A549 (cell line): ENCODE data around the gene RXRA. TPM values are rescaled to one million over a fixed set of nuclear protein-coding genes. Genes with fewer than 3 reads are reported as not detected.

ENCODE experiments used
- ATAC-seq, 2 experiments: fragments of 200-7000 bp in 1 of 2; fragments of >200 bp in 1 of 2; cut with Nextera tagmentation in 1 of 2; cut with Tn5 transposase in 1 of 2; 3 replicates each; pipeline versions ENCODE4 v1.8.0 to v1.9.1; 2018 to 2020; ENCODE audit warnings: mild to moderate bottlenecking in 1 of 2, moderate library complexity in 1 of 2
- CTCF ChIA-PET: fragments of 300-600 bp; sonication (Branson Sonifier 250); formaldehyde crosslinking; extraction: SDS; loops from one replicate; lab custom pipeline; 2021; ENCODE audit warnings: antibody characterized with exemption, inconsistent platforms; lab: Yijun Ruan, JAX
- POLR2A ChIA-PET: fragments of 350-600 bp; formaldehyde crosslinking; extraction: SDS; loops from one replicate; lab custom pipeline; 2021; ENCODE audit warnings: antibody characterized with exemption, inconsistent platforms; lab: Yijun Ruan, JAX
- DNase-seq, 2 experiments: peaks; one replicate each; pipeline versions ENCODE4 v3.0.0 to v3.0.0-alpha.2; 2011 to 2016; ENCODE audit warnings: low read depth in 1 of 2, low spot score in 1 of 2
- FAIRE-seq: peaks from 2 replicates; lab custom pipeline; 2011; peaks lifted over from hg19 to GRCh38; lab: Jason Lieb, UNC
- H3K27ac ChIP-seq, 2 experiments: fragments of >200 bp; sonication (Bioruptor Twin); formaldehyde crosslinking; 3 replicates each; pipeline ENCODE4 v1.5.1; 2016 to 2017
- H3K4me1 ChIP-seq: fragments of >200 bp; sonication (Bioruptor Twin); formaldehyde crosslinking; 3 replicates; pipeline ENCODE4 v1.6.1; 2016
- H3K4me2 ChIP-seq: fragments of >200 bp; sonication (Bioruptor Twin); formaldehyde crosslinking; 3 replicates; pipeline ENCODE4 v1.6.1; 2016
- H3K4me3 ChIP-seq: fragments of >200 bp; sonication (Bioruptor Twin); formaldehyde crosslinking; 3 replicates; pipeline ENCODE4 v1.5.1; 2016
- H3K9me3 ChIP-seq: fragments of >200 bp; sonication (Bioruptor Twin); formaldehyde crosslinking; 3 replicates; pipeline ENCODE4 v1.6.1; 2016
- CBX2 ChIP-seq: fragments of 200-600 bp; sonication (generic); IDR thresholded peaks from 2 replicates; pipeline ENCODE4 v1.6.1; 2016; ENCODE audit warnings: low read depth, mild to moderate bottlenecking, borderline replicate concordance
- EHF ChIP-seq: fragments of 250-450 bp; sonication (Bioruptor Pico); IDR thresholded peaks from 2 replicates; pipeline ENCODE4 v1.5.0; 2020; ENCODE audit warnings: mild to moderate bottlenecking
- EP300 ChIP-seq, 2 experiments: fragments of >200 bp; sonication (Bioruptor Twin); formaldehyde crosslinking; IDR thresholded peaks; 2 replicates in 1 of 2; 3 replicates in 1 of 2; pipeline ENCODE4 v1.6.1; 2016 to 2017
- FOSB ChIP-seq: fragments of 250-450 bp; sonication (Bioruptor Pico); IDR thresholded peaks from 2 replicates; pipeline ENCODE4 v1.5.0; 2020; ENCODE audit warnings: mild to moderate bottlenecking, moderate library complexity
- FOXS1 ChIP-seq: fragments of 250-450 bp; sonication (Bioruptor Pico); IDR thresholded peaks from 2 replicates; pipeline ENCODE4 v1.5.0; 2020; ENCODE audit warnings: mild to moderate bottlenecking, moderate library complexity
- HEYL ChIP-seq: fragments of 250-450 bp; sonication (Bioruptor Pico); IDR thresholded peaks from 2 replicates; pipeline ENCODE4 v1.8.0; 2021; ENCODE audit warnings: mild to moderate bottlenecking, moderate library complexity
- HOXA7 ChIP-seq: fragments of 250-450 bp; sonication (Bioruptor Pico); IDR thresholded peaks from 2 replicates; pipeline ENCODE4 v1.5.0; 2020; ENCODE audit warnings: mild to moderate bottlenecking, moderate library complexity
- HOXB13 ChIP-seq: fragments of 250-450 bp; sonication (Bioruptor Pico); IDR thresholded peaks from 2 replicates; pipeline ENCODE4 v1.5.0; 2020; ENCODE audit warnings: low read depth, mild to moderate bottlenecking, moderate library complexity
- HOXB5 ChIP-seq: fragments of 250-450 bp; sonication (Bioruptor Pico); IDR thresholded peaks from 2 replicates; pipeline ENCODE4 v1.5.0; 2020; ENCODE audit warnings: mild to moderate bottlenecking, moderate library complexity
- JUNB ChIP-seq: fragments of >200 bp; sonication (Bioruptor Twin); formaldehyde crosslinking; IDR thresholded peaks from 2 replicates; pipeline ENCODE4 v1.6.1; 2016
- KDM5A ChIP-seq: fragments of 200-600 bp; sonication (generic); IDR thresholded peaks from 2 replicates; pipeline ENCODE4 v1.6.1; 2016; ENCODE audit warnings: antibody characterized with exemption, mild to moderate bottlenecking
- MYC ChIP-seq: IDR thresholded peaks from 2 replicates; pipeline ENCODE4 v1.6.1; 2012; ENCODE audit warnings: mild to moderate bottlenecking, inconsistent platforms, low read length, improper control_type of control experiment, borderline replicate concordance
- PHF8 ChIP-seq: fragments of 200-600 bp; sonication (generic); IDR thresholded peaks from 2 replicates; pipeline ENCODE4 v1.6.1; 2016; ENCODE audit warnings: low read depth, mild to moderate bottlenecking, antibody characterized with exemption, moderate library complexity, borderline replicate concordance
- POLR2A ChIP-seq: IDR thresholded peaks from 2 replicates; pipeline ENCODE4 v1.6.1; 2012; ENCODE audit warnings: mild to moderate bottlenecking, low read length
- RAD21 ChIP-seq, 2 experiments: fragments of >200 bp in 1 of 2; sonication (Bioruptor Twin) in 1 of 2; formaldehyde crosslinking in 1 of 2; IDR thresholded peaks in 1 of 2; conservative IDR thresholded peaks in 1 of 2; 2 replicates in 1 of 2; 3 replicates in 1 of 2; pipeline ENCODE4 v1.6.1; 2012 to 2018; ENCODE audit warnings: inconsistent platforms in 1 of 2
- RARB ChIP-seq: fragments of 250-450 bp; sonication (Bioruptor Pico); IDR thresholded peaks from 2 replicates; pipeline ENCODE4 v1.8.0; 2021; ENCODE audit warnings: mild to moderate bottlenecking, moderate library complexity
- RNF2 ChIP-seq: fragments of 200-600 bp; sonication (generic); IDR thresholded peaks from 2 replicates; pipeline ENCODE4 v1.6.1; 2016; ENCODE audit warnings: low read depth, mild to moderate bottlenecking, antibody characterized with exemption, moderate library complexity, borderline replicate concordance
- SREBF2 ChIP-seq: fragments of 450-650 bp; IDR thresholded peaks from 2 replicates; pipeline ENCODE4 v1.6.1; 2014; ENCODE audit warnings: mild to moderate bottlenecking, moderate library complexity
- TFCP2L1 ChIP-seq: fragments of 250-450 bp; sonication (Bioruptor Pico); IDR thresholded peaks from 2 replicates; pipeline ENCODE4 v1.5.0; 2021; ENCODE audit warnings: mild to moderate bottlenecking
- TP53 ChIP-seq: fragments of 250-450 bp; sonication (Bioruptor Pico); IDR thresholded peaks from 2 replicates; pipeline ENCODE4 v1.5.0; 2021; ENCODE audit warnings: mild to moderate bottlenecking, moderate library complexity
- ZC3H11A ChIP-seq: fragments of 450-650 bp; IDR thresholded peaks from 2 replicates; pipeline ENCODE4 v1.6.1; 2014; ENCODE audit warnings: antibody characterized with exemption, mild to moderate bottlenecking
- WGBS: methylation state at CpG from one replicate; pipeline ENCODE4 v1.1.6; 2017; ENCODE audit errors: missing lambda C conversion rate; 5-methylcytosine and 5-hydroxymethylcytosine counted together
- polyA plus RNA-seq, 4 experiments: library from polyadenylated mRNA; depleted of rRNA in 3 of 4; stranded (reverse); fragments of >200 nt; fragmentation: RNase III in 1 of 4; extraction: RNeasy Plus Mini Kit Qiagen cat#74134 plus additional on column Dnase treatment in 1 of 4; gene quantifications; 2 replicates in 3 of 4; 3 replicates in 1 of 4; pipeline ENCODE4 v1.2.3, GENCODE V29; 2011 to 2017
- TF ChIP-seq, protein P1 (sequence below): fragments of >200 bp; sonication (Bioruptor Twin); formaldehyde crosslinking; IDR thresholded peaks from 2 replicates; pipeline ENCODE4 v1.6.1; 2016
- TF ChIP-seq, protein P2 (sequence below): fragments of 150-350 bp; IDR thresholded peaks from 2 replicates; pipeline ENCODE4 v1.6.1; 2014; ENCODE audit warnings: low read depth, mild to moderate bottlenecking, low read length
- TF ChIP-seq, protein P3 (sequence below): fragments of 250-450 bp; sonication (Bioruptor Pico); IDR thresholded peaks from 2 replicates; pipeline ENCODE4 v1.5.0; 2021; ENCODE audit warnings: mild to moderate bottlenecking, moderate library complexity, borderline replicate concordance
- TF ChIP-seq, protein P4 (sequence below): fragments of >200 bp; sonication (Bioruptor Twin); formaldehyde crosslinking; IDR thresholded peaks from 3 replicates; pipeline ENCODE4 v1.6.1; 2016
- TF ChIP-seq, protein P5 (sequence below): IDR thresholded peaks from 2 replicates; pipeline ENCODE4 v1.6.1; 2012
- TF ChIP-seq, protein P6 (sequence below): IDR thresholded peaks from 2 replicates; pipeline ENCODE4 v1.6.1; 2012; ENCODE audit warnings: low read depth, borderline replicate concordance
- TF ChIP-seq, protein P7 (sequence below): fragments of 250-450 bp; sonication (Bioruptor Pico); IDR thresholded peaks from 2 replicates; pipeline ENCODE4 v1.5.0; 2020; ENCODE audit warnings: low read depth, mild to moderate bottlenecking, moderate library complexity

Gene RXRA
- polyA plus RNA-seq, 2 of the 4 experiments (the other 2 are of a cell fraction): 6.6 to 23.9 TPM

DNA sequence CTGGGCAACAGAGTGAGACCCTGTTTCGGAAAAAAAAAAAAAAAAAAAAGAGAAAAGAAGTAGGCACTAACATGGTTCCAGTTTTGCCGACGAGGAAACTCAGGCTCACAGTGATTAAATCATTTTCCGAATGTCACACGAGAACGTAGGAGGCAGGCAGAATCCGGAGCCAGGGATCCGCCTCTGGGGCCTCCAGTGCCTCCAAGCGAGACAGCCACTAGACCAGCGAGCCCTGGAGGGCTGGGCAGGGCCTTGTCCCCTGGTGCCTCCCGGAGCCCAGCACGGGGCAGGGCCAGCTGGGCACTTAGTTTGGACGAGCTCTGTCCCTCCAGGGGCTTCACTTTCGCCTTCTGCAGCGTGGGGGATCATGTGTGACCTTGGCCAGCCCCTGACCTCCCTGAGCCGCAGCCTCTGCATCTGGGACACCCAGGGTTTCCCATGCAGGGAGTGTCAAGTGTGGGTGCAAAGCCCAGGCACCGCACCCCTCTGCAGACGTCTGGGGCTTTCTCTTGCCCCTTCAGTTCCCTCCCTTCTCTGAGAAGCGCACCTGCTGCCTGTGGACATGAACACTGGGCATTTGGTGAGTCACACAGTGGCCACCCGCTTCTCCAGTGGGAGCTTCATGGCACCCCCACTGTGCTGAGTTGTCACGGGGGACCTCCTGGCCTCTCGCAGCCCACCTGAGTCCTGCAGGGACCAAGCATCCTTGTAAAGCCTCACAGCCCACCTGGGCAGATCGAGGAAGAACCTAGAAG, 80.3 kb downstream of the RXRA start (continued):
- TF ChIP-seq, protein P1, sequence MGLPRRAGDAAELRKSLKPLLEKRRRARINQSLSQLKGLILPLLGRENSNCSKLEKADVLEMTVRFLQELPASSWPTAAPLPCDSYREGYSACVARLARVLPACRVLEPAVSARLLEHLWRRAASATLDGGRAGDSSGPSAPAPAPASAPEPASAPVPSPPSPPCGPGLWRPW: no peak
- TF ChIP-seq KDM5A (no peak), CBX2 (no peak), RAD21 (conservative IDR thresholded peaks at IDR 0.05 in 1 of 2, IDR thresholded peaks at IDR 0.05 in 1 of 2) (no peak)
- TF ChIP-seq, protein P2, sequence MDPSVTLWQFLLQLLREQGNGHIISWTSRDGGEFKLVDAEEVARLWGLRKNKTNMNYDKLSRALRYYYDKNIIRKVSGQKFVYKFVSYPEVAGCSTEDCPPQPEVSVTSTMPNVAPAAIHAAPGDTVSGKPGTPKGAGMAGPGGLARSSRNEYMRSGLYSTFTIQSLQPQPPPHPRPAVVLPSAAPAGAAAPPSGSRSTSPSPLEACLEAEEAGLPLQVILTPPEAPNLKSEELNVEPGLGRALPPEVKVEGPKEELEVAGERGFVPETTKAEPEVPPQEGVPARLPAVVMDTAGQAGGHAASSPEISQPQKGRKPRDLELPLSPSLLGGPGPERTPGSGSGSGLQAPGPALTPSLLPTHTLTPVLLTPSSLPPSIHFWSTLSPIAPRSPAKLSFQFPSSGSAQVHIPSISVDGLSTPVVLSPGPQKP: no peak

DNA sequence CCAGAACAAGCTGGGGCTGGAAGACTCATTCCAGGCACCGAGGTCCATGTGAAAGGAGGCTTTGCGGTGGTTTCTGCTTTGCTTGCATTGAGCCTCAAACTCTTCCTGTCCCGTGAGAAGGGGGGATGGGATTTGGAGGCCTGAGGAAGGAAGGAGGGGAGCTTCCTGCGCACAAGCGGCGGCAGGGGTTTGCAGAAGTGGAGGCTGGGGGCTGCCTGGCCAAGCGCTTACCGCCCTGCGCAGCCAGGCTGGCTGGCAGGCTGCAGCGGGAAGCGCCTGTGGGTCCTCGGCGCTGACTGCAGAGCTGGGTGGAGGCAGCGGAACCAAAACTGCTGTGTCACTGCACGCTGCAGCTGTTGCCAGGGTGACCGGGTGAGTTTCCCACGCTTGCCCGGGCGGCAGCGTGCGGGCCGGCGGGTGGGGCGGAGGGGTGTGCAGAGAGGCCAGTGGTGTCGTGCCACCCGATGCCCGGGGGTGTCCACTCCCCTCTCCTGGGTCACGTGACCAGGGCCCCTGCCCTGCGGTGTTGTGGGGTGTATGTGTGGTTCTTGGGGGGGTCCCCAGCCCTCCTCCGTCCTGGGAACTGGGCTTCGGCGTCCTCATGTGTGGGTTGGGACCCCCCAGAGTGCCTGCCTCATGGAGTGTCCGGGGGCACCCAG, 81.0 kb downstream of the RXRA start:
- CTCF ChIA-PET: interaction anchor here (1.0 to 2.7 kb wide), 11 partner anchors 9 to 236 kb away, joined by 3 to 15 read pairs (median 4); no protein-coding TSS in a partner anchor
- ATAC-seq (peak; percentile 76 to 87), DNase-seq (peak; percentile 96 to 98), FAIRE-seq (no peak)
- Histone ChIP-seq H3K4me2 (peak overlapping the region; percentile 85), H3K9me3 (no peaks in the 10 kb centered on the region), H3K4me1 (peaks cover 86% of the 10 kb centered on the region), H3K4me3 (peak overlapping the region; percentile 33), H3K27ac (peak overlapping the region; percentile 99 to 100)
- POLR2A ChIA-PET: interaction anchor here (0.7 to 1.9 kb wide), 14 partner anchors 12 to 243 kb away, joined by 3 to 12 read pairs (median 4); no protein-coding TSS in a partner anchor
- WGBS: 0% methylated on average over 15 of the region's 33 CpGs
- no peak for TF ChIP-seq RARB (CRISPR knock-in tag)
- peak; percentile 88 for TF ChIP-seq HOXB5 (CRISPR knock-in tag)
- TF ChIP-seq RNF2: no peak
- TF ChIP-seq FOXS1 (CRISPR knock-in tag): peak; percentile 73; the same call in 1 of the 2 replicates
- peak; percentile 51; the same call in 1 of the 2 replicates for TF ChIP-seq MYC
- no peak for TF ChIP-seq JUNB
- TF ChIP-seq, protein P3, sequence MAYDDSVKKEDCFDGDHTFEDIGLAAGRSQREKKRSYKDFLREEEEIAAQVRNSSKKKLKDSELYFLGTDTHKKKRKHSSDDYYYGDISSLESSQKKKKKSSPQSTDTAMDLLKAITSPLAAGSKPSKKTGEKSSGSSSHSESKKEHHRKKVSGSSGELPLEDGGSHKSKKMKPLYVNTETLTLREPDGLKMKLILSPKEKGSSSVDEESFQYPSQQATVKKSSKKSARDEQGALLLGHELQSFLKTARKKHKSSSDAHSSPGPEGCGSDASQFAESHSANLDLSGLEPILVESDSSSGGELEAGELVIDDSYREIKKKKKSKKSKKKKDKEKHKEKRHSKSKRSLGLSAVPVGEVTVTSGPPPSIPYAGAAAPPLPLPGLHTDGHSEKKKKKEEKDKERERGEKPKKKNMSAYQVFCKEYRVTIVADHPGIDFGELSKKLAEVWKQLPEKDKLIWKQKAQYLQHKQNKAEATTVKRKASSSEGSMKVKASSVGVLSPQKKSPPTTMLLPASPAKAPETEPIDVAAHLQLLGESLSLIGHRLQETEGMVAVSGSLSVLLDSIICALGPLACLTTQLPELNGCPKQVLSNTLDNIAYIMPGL: 0 out of 2 replicates have a peak, but pooled peaks have one; percentile 32
- TF ChIP-seq SREBF2: no peak
- TF ChIP-seq HEYL: peak; percentile 54; the same call in 1 of the 2 replicates
- peak; percentile 70 for TF ChIP-seq POLR2A
- peak; percentile 88 for TF ChIP-seq HOXB13 (CRISPR knock-in tag)
- TF ChIP-seq, protein P4, sequence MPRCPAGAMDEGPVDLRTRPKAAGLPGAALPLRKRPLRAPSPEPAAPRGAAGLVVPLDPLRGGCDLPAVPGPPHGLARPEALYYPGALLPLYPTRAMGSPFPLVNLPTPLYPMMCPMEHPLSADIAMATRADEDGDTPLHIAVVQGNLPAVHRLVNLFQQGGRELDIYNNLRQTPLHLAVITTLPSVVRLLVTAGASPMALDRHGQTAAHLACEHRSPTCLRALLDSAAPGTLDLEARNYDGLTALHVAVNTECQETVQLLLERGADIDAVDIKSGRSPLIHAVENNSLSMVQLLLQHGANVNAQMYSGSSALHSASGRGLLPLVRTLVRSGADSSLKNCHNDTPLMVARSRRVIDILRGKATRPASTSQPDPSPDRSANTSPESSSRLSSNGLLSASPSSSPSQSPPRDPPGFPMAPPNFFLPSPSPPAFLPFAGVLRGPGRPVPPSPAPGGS: peak; percentile 20; the same call in 1 of the 3 replicates
- peak; percentile 40 for TF ChIP-seq EHF (CRISPR knock-in tag)
- TF ChIP-seq ZC3H11A: no peak
- no peak; the same call in none of the 2 replicates for TF ChIP-seq HOXA7
- TF ChIP-seq, protein P2: no peak
- TF ChIP-seq, protein P5, sequence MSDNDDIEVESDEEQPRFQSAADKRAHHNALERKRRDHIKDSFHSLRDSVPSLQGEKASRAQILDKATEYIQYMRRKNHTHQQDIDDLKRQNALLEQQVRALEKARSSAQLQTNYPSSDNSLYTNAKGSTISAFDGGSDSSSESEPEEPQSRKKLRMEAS: peak; percentile 97
- TF ChIP-seq EP300 (IDR thresholded peaks at IDR 0.05): peak in 1 of 2 experiments; percentile 60; a peak in 3 of 5 replicates
- TF ChIP-seq, protein P6, sequence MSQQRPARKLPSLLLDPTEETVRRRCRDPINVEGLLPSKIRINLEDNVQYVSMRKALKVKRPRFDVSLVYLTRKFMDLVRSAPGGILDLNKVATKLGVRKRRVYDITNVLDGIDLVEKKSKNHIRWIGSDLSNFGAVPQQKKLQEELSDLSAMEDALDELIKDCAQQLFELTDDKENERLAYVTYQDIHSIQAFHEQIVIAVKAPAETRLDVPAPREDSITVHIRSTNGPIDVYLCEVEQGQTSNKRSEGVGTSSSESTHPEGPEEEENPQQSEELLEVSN: peak; percentile 97
- TF ChIP-seq PHF8: no peak
- TF ChIP-seq CBX2: no peak
- TF ChIP-seq TFCP2L1 (CRISPR knock-in tag): no peak; the same call in 1 of the 2 replicates
- 0 out of 2 replicates have a peak, but pooled peaks have one; percentile 14 for TF ChIP-seq TP53
- 0 out of 2 replicates have a peak, but pooled peaks have one; percentile 44 for TF ChIP-seq FOSB (CRISPR knock-in tag)
- TF ChIP-seq, protein P7, sequence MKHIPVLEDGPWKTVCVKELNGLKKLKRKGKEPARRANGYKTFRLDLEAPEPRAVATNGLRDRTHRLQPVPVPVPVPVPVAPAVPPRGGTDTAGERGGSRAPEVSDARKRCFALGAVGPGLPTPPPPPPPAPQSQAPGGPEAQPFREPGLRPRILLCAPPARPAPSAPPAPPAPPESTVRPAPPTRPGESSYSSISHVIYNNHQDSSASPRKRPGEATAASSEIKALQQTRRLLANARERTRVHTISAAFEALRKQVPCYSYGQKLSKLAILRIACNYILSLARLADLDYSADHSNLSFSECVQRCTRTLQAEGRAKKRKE (CRISPR knock-in tag): peak; percentile 68
